MV-4-11 (cell line): ENCODE data around the gene CMSS1.
A peak's percentile ranks its signal among the peaks of the same experiment; 100 is the strongest.

ENCODE experiments used
- DNase-seq: peaks from one replicate; lab custom pipeline; 2025; lab: John Stamatoyannopoulos, UW

CMSS1 gene

GRCh38 chr3:100179692-100180349 lies 362.2 kb downstream of the CMSS1 start:
- no peak for DNase-seq

- DNase-seq, result no peak
These were observed 366.0 kb downstream of the CMSS1 start for GRCh38 chr3:100183608-100184125.

GRCh38 chr3:100184948-100185570 lies 367.4 kb downstream of the CMSS1 start:
- peak; percentile 12 for DNase-seq

- DNase-seq, result peak; percentile 0
These were observed 368.2 kb downstream of the CMSS1 start for GRCh38 chr3:100185847-100186246.

- no peak for DNase-seq
These were observed 371.8 kb downstream of the CMSS1 start for GRCh38 chr3:100189444-100189964.

GRCh38 chr3:100195375-100195774 lies 377.7 kb downstream of the CMSS1 start:
- DNase-seq, result no peak

- no peak for DNase-seq
These were observed 380.2 kb downstream of the CMSS1 start for GRCh38 chr3:100197876-100198275.

- DNase-seq, result no peak
These were observed 381.1 kb downstream of the CMSS1 start for GRCh38 chr3:100198579-100199269.

- no peak for DNase-seq
These were observed 387.5 kb downstream of the CMSS1 start for GRCh38 chr3:100205171-100205570.

- no peak for DNase-seq
These were observed 389.0 kb downstream of the CMSS1 start for GRCh38 chr3:100206687-100207086.

- DNase-seq, result no peak
These were observed 390.2 kb downstream of the CMSS1 start for GRCh38 chr3:100207886-100208285.

- DNase-seq, result no peak
These were observed 391.5 kb downstream of the CMSS1 start for GRCh38 chr3:100209169-100209568.

GRCh38 chr3:100209948-100210771 lies 392.5 kb downstream of the CMSS1 start:
- no peak for DNase-seq

GRCh38 chr3:100210772-100211135 lies 393.1 kb downstream of the CMSS1 start:
- no peak for DNase-seq

GRCh38 chr3:100213891-100214573 lies 396.4 kb downstream of the CMSS1 start:
- DNase-seq, result no peak

GRCh38 chr3:100214574-100214964 lies 396.9 kb downstream of the CMSS1 start:
- no peak for DNase-seq

- DNase-seq, result no peak
These were observed 399.1 kb downstream of the CMSS1 start for GRCh38 chr3:100216713-100217112.

GRCh38 chr3:100221159-100221558 lies 403.5 kb downstream of the CMSS1 start:
- no peak for DNase-seq

- DNase-seq, result no peak
These were observed 407.5 kb downstream of the CMSS1 start for GRCh38 chr3:100225193-100225592.

GRCh38 chr3:100225883-100226282 lies 408.2 kb downstream of the CMSS1 start:
- DNase-seq, result no peak

- DNase-seq, result peak; percentile 48
These were observed 409.2 kb downstream of the CMSS1 start for GRCh38 chr3:100226712-100227429.
